A549 (cell line): ENCODE data around the gene COL5A1. TPM values are rescaled to one million over a fixed set of nuclear protein-coding genes. Genes with fewer than 3 reads are reported as not detected.
"Not testable (repeated sequence)": the region's sequence is repeated elsewhere in the genome, so short reads cannot be mapped to it uniquely, and the experiment has no call there.

Experiments
- ATAC-seq, 2 experiments: fragments of 200-7000 bp in 1 of 2; fragments of >200 bp in 1 of 2; cut with Nextera tagmentation in 1 of 2; cut with Tn5 transposase in 1 of 2; 3 replicates each; pipeline versions ENCODE4 v1.8.0 to v1.9.1; 2018 to 2020; ENCODE audit warnings: mild to moderate bottlenecking in 1 of 2, moderate library complexity in 1 of 2
- CTCF ChIA-PET: fragments of 300-600 bp; sonication (Branson Sonifier 250); formaldehyde crosslinking; extraction: SDS; loops from one replicate; lab custom pipeline; 2021; ENCODE audit warnings: antibody characterized with exemption, inconsistent platforms; lab: Yijun Ruan, JAX
- POLR2A ChIA-PET: fragments of 350-600 bp; formaldehyde crosslinking; extraction: SDS; loops from one replicate; lab custom pipeline; 2021; ENCODE audit warnings: antibody characterized with exemption, inconsistent platforms; lab: Yijun Ruan, JAX
- DNase-seq, 2 experiments: peaks; one replicate each; pipeline versions ENCODE4 v3.0.0 to v3.0.0-alpha.2; 2011 to 2016; ENCODE audit warnings: low read depth in 1 of 2, low spot score in 1 of 2
- FAIRE-seq: peaks from 2 replicates; lab custom pipeline; 2011; peaks lifted over from hg19 to GRCh38; lab: Jason Lieb, UNC
- H3K27ac ChIP-seq, 2 experiments: fragments of >200 bp; sonication (Bioruptor Twin); formaldehyde crosslinking; 3 replicates each; pipeline ENCODE4 v1.5.1; 2016 to 2017
- H3K4me1 ChIP-seq: fragments of >200 bp; sonication (Bioruptor Twin); formaldehyde crosslinking; 3 replicates; pipeline ENCODE4 v1.6.1; 2016
- H3K4me2 ChIP-seq: fragments of >200 bp; sonication (Bioruptor Twin); formaldehyde crosslinking; 3 replicates; pipeline ENCODE4 v1.6.1; 2016
- H3K4me3 ChIP-seq: fragments of >200 bp; sonication (Bioruptor Twin); formaldehyde crosslinking; 3 replicates; pipeline ENCODE4 v1.5.1; 2016
- H3K9me3 ChIP-seq: fragments of >200 bp; sonication (Bioruptor Twin); formaldehyde crosslinking; 3 replicates; pipeline ENCODE4 v1.6.1; 2016
- CBX2 ChIP-seq: fragments of 200-600 bp; sonication (generic); IDR thresholded peaks from 2 replicates; pipeline ENCODE4 v1.6.1; 2016; ENCODE audit warnings: low read depth, mild to moderate bottlenecking, borderline replicate concordance
- EP300 ChIP-seq, 2 experiments: fragments of >200 bp; sonication (Bioruptor Twin); formaldehyde crosslinking; IDR thresholded peaks; 2 replicates in 1 of 2; 3 replicates in 1 of 2; pipeline ENCODE4 v1.6.1; 2016 to 2017
- FOXS1 ChIP-seq: fragments of 250-450 bp; sonication (Bioruptor Pico); IDR thresholded peaks from 2 replicates; pipeline ENCODE4 v1.5.0; 2020; ENCODE audit warnings: mild to moderate bottlenecking, moderate library complexity
- GATA3 ChIP-seq: IDR thresholded peaks from 2 replicates; pipeline ENCODE4 v1.6.1; 2012; ENCODE audit warnings: borderline replicate concordance
- HOXB13 ChIP-seq: fragments of 250-450 bp; sonication (Bioruptor Pico); IDR thresholded peaks from 2 replicates; pipeline ENCODE4 v1.5.0; 2020; ENCODE audit warnings: low read depth, mild to moderate bottlenecking, moderate library complexity
- HOXB5 ChIP-seq: fragments of 250-450 bp; sonication (Bioruptor Pico); IDR thresholded peaks from 2 replicates; pipeline ENCODE4 v1.5.0; 2020; ENCODE audit warnings: mild to moderate bottlenecking, moderate library complexity
- KDM1A ChIP-seq: fragments of 200-600 bp; sonication (generic); IDR thresholded peaks from 2 replicates; pipeline ENCODE4 v1.6.1; 2016; ENCODE audit warnings: low read depth, mild to moderate bottlenecking
- KDM5A ChIP-seq: fragments of 200-600 bp; sonication (generic); IDR thresholded peaks from 2 replicates; pipeline ENCODE4 v1.6.1; 2016; ENCODE audit warnings: antibody characterized with exemption, mild to moderate bottlenecking
- MAZ ChIP-seq: fragments of 150-350 bp; IDR thresholded peaks from 2 replicates; pipeline ENCODE4 v1.6.1; 2014; ENCODE audit warnings: antibody characterized with exemption, low read depth, low read length, borderline replicate concordance
- NPAS2 ChIP-seq: fragments of 250-450 bp; sonication (Bioruptor Pico); IDR thresholded peaks from 2 replicates; pipeline ENCODE4 v1.8.0; 2022; ENCODE audit warnings: mild to moderate bottlenecking, moderate library complexity, borderline replicate concordance
- PHF8 ChIP-seq: fragments of 200-600 bp; sonication (generic); IDR thresholded peaks from 2 replicates; pipeline ENCODE4 v1.6.1; 2016; ENCODE audit warnings: low read depth, mild to moderate bottlenecking, antibody characterized with exemption, moderate library complexity, borderline replicate concordance
- POLR2A ChIP-seq: IDR thresholded peaks from 2 replicates; pipeline ENCODE4 v1.6.1; 2012; ENCODE audit warnings: mild to moderate bottlenecking, low read length
- RFX5 ChIP-seq: fragments of 450-650 bp; IDR thresholded peaks from 2 replicates; pipeline ENCODE4 v1.7.1; 2014; ENCODE audit warnings: antibody characterized with exemption, mild to moderate bottlenecking, moderate library complexity
- ZC3H11A ChIP-seq: fragments of 450-650 bp; IDR thresholded peaks from 2 replicates; pipeline ENCODE4 v1.6.1; 2014; ENCODE audit warnings: antibody characterized with exemption, mild to moderate bottlenecking
- ZNF302 ChIP-seq: fragments of 250-450 bp; sonication (Bioruptor Pico); IDR thresholded peaks from 2 replicates; pipeline ENCODE4 v1.9.0; 2021; ENCODE audit warnings: inconsistent platforms, mild to moderate bottlenecking, moderate library complexity
- WGBS: methylation state at CpG from one replicate; pipeline ENCODE4 v1.1.6; 2017; ENCODE audit errors: missing lambda C conversion rate; 5-methylcytosine and 5-hydroxymethylcytosine counted together
- polyA plus RNA-seq, 4 experiments: library from polyadenylated mRNA; depleted of rRNA in 3 of 4; stranded (reverse); fragments of >200 nt; fragmentation: RNase III in 1 of 4; extraction: RNeasy Plus Mini Kit Qiagen cat#74134 plus additional on column Dnase treatment in 1 of 4; gene quantifications; 2 replicates in 3 of 4; 3 replicates in 1 of 4; pipeline ENCODE4 v1.2.3, GENCODE V29; 2011 to 2017
- TF ChIP-seq, protein P1 (sequence below): fragments of 200-600 bp; sonication (generic); IDR thresholded peaks from 2 replicates; pipeline ENCODE4 v1.6.1; 2016; ENCODE audit warnings: antibody characterized with exemption, mild to moderate bottlenecking, moderate library complexity
- TF ChIP-seq, protein P2 (sequence below): fragments of >200 bp; sonication (Bioruptor Twin); formaldehyde crosslinking; IDR thresholded peaks from 3 replicates; pipeline ENCODE4 v1.6.1; 2016
- TF ChIP-seq, protein P3 (sequence below): fragments of >200 bp; sonication (Bioruptor Twin); formaldehyde crosslinking; IDR thresholded peaks from 2 replicates; pipeline ENCODE4 v1.6.1; 2016
- TF ChIP-seq, protein P4 (sequence below): fragments of 150-350 bp; IDR thresholded peaks from 2 replicates; pipeline ENCODE4 v1.6.1; 2014; ENCODE audit warnings: low read depth, mild to moderate bottlenecking, low read length
- TF ChIP-seq, protein P5 (sequence below): fragments of 250-450 bp; sonication (Bioruptor Pico); IDR thresholded peaks from 2 replicates; pipeline ENCODE4 v1.5.0; 2021; ENCODE audit warnings: mild to moderate bottlenecking, moderate library complexity, borderline replicate concordance
- TF ChIP-seq, protein P6 (sequence below): IDR thresholded peaks from 2 replicates; pipeline ENCODE4 v1.6.1; 2012

Gene COL5A1
- polyA plus RNA-seq, 2 of the 4 experiments (the other 2 are of a cell fraction), result 16.1 to 67.5 TPM

DNA sequence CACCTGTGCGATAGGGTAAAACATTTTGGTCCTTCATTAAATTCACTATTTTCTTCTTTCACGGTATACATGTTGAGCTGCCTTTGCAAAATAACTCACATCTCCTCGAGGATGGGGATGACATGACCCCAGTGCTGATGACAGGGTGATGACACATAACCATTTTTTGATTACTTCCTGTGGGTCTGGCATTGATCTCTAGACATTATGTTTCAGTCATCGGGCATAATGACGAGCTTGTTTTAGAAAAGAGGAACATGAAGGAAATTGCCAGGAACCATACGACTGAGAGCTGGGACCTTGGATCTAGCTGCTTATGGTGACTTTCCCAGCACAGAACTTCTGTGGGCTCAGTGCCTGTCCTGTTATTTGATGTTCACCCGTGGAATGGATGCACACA lies 25.2 kb downstream of the COL5A1 start (continued):
- TF ChIP-seq, protein P1, sequence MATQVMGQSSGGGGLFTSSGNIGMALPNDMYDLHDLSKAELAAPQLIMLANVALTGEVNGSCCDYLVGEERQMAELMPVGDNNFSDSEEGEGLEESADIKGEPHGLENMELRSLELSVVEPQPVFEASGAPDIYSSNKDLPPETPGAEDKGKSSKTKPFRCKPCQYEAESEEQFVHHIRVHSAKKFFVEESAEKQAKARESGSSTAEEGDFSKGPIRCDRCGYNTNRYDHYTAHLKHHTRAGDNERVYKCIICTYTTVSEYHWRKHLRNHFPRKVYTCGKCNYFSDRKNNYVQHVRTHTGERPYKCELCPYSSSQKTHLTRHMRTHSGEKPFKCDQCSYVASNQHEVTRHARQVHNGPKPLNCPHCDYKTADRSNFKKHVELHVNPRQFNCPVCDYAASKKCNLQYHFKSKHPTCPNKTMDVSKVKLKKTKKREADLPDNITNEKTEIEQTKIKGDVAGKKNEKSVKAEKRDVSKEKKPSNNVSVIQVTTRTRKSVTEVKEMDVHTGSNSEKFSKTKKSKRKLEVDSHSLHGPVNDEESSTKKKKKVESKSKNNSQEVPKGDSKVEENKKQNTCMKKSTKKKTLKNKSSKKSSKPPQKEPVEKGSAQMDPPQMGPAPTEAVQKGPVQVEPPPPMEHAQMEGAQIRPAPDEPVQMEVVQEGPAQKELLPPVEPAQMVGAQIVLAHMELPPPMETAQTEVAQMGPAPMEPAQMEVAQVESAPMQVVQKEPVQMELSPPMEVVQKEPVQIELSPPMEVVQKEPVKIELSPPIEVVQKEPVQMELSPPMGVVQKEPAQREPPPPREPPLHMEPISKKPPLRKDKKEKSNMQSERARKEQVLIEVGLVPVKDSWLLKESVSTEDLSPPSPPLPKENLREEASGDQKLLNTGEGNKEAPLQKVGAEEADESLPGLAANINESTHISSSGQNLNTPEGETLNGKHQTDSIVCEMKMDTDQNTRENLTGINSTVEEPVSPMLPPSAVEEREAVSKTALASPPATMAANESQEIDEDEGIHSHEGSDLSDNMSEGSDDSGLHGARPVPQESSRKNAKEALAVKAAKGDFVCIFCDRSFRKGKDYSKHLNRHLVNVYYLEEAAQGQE, result no peak
- TF ChIP-seq HOXB5 (CRISPR knock-in tag), result no peak
- TF ChIP-seq, protein P2, sequence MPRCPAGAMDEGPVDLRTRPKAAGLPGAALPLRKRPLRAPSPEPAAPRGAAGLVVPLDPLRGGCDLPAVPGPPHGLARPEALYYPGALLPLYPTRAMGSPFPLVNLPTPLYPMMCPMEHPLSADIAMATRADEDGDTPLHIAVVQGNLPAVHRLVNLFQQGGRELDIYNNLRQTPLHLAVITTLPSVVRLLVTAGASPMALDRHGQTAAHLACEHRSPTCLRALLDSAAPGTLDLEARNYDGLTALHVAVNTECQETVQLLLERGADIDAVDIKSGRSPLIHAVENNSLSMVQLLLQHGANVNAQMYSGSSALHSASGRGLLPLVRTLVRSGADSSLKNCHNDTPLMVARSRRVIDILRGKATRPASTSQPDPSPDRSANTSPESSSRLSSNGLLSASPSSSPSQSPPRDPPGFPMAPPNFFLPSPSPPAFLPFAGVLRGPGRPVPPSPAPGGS, result no peak
- TF ChIP-seq CBX2, result no peak
- no peak for TF ChIP-seq POLR2A

DNA sequence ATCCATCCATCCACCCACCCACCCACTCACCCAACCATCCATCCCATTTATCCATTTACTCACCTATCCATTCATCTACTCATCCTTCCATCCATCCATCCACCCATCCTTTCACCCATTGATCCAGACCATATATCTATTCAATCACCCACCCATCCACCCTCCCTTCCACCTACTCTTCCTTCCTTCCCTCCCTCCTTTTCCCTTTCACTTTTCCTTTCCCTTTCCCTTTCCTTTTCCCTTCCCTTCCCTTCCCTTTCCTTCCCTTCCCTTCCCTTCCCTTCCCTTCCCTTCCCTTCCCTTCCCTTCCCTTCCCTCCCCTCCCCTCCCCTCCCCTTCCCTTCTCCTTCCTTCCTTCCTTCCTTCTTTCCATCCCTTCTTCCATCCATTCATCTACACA lies 27.4 kb downstream of the COL5A1 start:
- FAIRE-seq, POLR2A ChIA-PET, H3K4me3 ChIP-seq, DNase-seq, H3K9me3 ChIP-seq, ATAC-seq: not testable (repeated sequence)
- H3K4me2 ChIP-seq, result peak overlapping the region; percentile 83
- peak overlapping the region; percentile 81 to 89 for H3K27ac ChIP-seq
- CTCF ChIA-PET, result interaction anchor here (4.2 kb wide), 1 partner anchor 220 kb away, joined by 26 read pairs; no protein-coding TSS in a partner anchor
- H3K4me1 ChIP-seq, result peaks cover 42% of the 10 kb centered on the region

DNA sequence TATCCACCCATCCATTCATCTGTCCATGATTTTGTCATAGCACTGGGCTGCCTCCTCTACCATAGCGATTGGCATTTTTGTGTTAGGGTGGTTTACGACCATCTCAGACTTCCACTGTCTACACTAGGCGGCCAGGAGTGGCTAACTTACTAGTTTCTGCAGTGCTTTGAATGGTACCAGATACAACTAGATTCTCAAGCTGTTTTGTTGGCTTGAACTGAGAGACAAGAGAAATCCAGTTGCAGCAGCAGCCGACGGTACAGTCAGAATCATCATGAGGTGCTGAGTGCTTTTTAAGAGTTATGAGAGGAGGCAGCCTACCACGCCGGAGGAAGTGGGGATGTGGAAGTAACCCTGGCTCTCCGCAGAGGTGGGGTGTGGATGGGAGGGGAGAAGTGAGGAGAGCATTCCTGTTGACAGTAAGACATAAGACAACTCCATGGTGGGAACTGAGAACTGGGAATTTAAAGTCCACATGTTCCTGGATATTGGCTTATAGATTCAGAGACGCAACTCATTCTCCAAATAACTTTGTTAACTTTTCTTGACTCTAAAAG lies 27.9 kb downstream of the COL5A1 start:
- DNase-seq (peak in 1 of 2 experiments; percentile 17), FAIRE-seq (no peak), ATAC-seq (peak; percentile 25 to 42; a peak in 4 of 6 replicates)
- CTCF ChIA-PET, result interaction anchor here (0.6 to 4.6 kb wide), 8 partner anchors 9 to 224 kb away, joined by 3 to 26 read pairs (median 7); no protein-coding TSS in a partner anchor
- WGBS, result 60% methylated on average over 9 of the region's 9 CpGs
- Histone ChIP-seq H3K4me2 (peak overlapping the region; percentile 83), H3K4me3 (no peak overlapping the region), H3K9me3 (no peaks in the 10 kb centered on the region), H3K4me1 (peaks cover 42% of the 10 kb centered on the region), H3K27ac (peak overlapping the region; percentile 81 to 89)
- POLR2A ChIA-PET, result no interaction called here
- TF ChIP-seq MAZ (no peak), CBX2 (no peak), EP300 (IDR thresholded peaks at IDR 0.05) (no peak), ZNF302 (no peak), KDM5A (no peak), ZC3H11A (no peak), KDM1A (no peak), RFX5 (no peak), PHF8 (no peak), GATA3 (no peak), NPAS2 (CRISPR knock-in tag) (no peak), FOXS1 (no peak), HOXB13 (CRISPR knock-in tag) (no peak)
- TF ChIP-seq, protein P3, sequence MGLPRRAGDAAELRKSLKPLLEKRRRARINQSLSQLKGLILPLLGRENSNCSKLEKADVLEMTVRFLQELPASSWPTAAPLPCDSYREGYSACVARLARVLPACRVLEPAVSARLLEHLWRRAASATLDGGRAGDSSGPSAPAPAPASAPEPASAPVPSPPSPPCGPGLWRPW, result no peak
- TF ChIP-seq, protein P4, sequence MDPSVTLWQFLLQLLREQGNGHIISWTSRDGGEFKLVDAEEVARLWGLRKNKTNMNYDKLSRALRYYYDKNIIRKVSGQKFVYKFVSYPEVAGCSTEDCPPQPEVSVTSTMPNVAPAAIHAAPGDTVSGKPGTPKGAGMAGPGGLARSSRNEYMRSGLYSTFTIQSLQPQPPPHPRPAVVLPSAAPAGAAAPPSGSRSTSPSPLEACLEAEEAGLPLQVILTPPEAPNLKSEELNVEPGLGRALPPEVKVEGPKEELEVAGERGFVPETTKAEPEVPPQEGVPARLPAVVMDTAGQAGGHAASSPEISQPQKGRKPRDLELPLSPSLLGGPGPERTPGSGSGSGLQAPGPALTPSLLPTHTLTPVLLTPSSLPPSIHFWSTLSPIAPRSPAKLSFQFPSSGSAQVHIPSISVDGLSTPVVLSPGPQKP, result no peak
- TF ChIP-seq, protein P5, sequence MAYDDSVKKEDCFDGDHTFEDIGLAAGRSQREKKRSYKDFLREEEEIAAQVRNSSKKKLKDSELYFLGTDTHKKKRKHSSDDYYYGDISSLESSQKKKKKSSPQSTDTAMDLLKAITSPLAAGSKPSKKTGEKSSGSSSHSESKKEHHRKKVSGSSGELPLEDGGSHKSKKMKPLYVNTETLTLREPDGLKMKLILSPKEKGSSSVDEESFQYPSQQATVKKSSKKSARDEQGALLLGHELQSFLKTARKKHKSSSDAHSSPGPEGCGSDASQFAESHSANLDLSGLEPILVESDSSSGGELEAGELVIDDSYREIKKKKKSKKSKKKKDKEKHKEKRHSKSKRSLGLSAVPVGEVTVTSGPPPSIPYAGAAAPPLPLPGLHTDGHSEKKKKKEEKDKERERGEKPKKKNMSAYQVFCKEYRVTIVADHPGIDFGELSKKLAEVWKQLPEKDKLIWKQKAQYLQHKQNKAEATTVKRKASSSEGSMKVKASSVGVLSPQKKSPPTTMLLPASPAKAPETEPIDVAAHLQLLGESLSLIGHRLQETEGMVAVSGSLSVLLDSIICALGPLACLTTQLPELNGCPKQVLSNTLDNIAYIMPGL (CRISPR knock-in tag), result no peak
- TF ChIP-seq, protein P6, sequence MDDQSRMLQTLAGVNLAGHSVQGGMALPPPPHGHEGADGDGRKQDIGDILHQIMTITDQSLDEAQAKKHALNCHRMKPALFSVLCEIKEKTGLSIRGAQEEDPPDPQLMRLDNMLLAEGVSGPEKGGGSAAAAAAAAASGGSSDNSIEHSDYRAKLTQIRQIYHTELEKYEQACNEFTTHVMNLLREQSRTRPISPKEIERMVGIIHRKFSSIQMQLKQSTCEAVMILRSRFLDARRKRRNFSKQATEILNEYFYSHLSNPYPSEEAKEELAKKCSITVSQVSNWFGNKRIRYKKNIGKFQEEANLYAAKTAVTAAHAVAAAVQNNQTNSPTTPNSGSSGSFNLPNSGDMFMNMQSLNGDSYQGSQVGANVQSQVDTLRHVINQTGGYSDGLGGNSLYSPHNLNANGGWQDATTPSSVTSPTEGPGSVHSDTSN, result no peak
